Measurements from ENCODE around the gene KCNK5. TPM values are rescaled to one million over a fixed set of nuclear protein-coding genes. Genes with fewer than 3 reads are reported as not detected.

Gene KCNK5
- total RNA-seq, 2 donors from 2014 or later = 26.9 to 39.6 TPM

DNA sequence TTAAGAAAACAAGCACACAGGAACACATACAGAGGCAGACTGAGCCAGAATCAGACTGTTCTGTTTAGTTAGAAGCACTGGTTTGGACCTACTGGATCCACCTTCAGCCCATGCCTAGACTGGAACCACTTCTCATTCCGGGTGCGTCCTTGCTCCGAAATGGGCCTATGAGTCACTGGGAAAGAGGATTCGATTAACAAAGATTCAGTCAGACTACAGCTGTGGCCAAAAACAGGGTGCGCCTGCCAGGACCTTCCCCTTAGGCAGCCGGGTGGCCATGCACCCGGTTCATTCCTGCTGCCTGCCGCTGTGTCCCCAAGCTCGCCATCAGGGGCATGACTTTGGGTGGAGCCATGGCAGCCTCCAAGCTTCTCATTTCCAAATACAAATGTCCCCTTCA, 14.5 kb upstream of the KCNK5 start:
- no peaks in the 10 kb centered on the region for H3K9me3 ChIP-seq
- H3K9ac ChIP-seq (ENCODE audit: low read depth in 2 of 2, low read length in 2 of 2) = no peak overlapping the region
- TF ChIP-seq, protein P1, sequence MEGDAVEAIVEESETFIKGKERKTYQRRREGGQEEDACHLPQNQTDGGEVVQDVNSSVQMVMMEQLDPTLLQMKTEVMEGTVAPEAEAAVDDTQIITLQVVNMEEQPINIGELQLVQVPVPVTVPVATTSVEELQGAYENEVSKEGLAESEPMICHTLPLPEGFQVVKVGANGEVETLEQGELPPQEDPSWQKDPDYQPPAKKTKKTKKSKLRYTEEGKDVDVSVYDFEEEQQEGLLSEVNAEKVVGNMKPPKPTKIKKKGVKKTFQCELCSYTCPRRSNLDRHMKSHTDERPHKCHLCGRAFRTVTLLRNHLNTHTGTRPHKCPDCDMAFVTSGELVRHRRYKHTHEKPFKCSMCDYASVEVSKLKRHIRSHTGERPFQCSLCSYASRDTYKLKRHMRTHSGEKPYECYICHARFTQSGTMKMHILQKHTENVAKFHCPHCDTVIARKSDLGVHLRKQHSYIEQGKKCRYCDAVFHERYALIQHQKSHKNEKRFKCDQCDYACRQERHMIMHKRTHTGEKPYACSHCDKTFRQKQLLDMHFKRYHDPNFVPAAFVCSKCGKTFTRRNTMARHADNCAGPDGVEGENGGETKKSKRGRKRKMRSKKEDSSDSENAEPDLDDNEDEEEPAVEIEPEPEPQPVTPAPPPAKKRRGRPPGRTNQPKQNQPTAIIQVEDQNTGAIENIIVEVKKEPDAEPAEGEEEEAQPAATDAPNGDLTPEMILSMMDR (IDR thresholded peaks at IDR 0.05) = no peak
- no peak overlapping the region for H3K27ac ChIP-seq
- intact Hi-C loops (cut with DNase I) = no loop called here
- no peaks in the 10 kb centered on the region for H3K27me3 ChIP-seq
- H3K4me1 ChIP-seq = no peaks in the 10 kb centered on the region
- DNase-seq = no peak
- H3K36me3 ChIP-seq = no peaks in the 10 kb centered on the region
- no peak overlapping the region for H3K4me3 ChIP-seq

DNA sequence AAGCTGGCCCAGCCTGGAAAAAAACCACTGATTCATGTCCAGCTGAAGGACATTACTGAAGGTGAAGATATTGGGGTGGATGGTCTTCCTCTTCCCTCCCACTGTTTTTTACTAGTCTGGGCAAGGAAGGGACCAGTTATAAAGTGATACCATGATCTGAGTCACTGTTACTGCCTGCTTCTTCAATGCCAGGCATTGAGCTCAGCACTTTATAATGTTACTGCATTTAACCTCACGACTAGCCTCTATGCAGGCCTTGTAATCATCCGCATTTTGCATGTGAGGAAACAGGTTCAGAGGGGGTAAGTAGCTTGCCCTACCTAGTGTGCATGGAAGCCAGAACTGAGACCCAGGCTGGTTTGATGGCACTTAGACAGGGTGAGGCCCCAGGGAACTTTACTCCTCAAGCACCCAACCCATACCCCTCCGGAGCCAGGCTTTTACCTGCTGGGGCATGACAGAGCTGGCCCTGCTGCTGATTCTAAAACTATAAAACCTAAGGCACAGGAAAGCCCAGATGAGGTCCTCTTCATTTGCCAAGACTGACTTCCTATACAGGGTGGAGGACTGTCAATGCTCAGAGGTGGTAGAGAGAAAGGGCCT, 11.0 kb upstream of the KCNK5 start:
- no peak overlapping the region for H3K4me3 ChIP-seq
- TF ChIP-seq, protein P1 (IDR thresholded peaks at IDR 0.05) = no peak
- no peak for DNase-seq
- intact Hi-C loops (cut with DNase I) = no loop called here
- no peaks in the 10 kb centered on the region for H3K36me3 ChIP-seq
- H3K27me3 ChIP-seq = no peaks in the 10 kb centered on the region
- no peaks in the 10 kb centered on the region for H3K4me1 ChIP-seq
- no peak overlapping the region for H3K9ac ChIP-seq (ENCODE audit: low read depth in 2 of 2, low read length in 2 of 2)
- H3K27ac ChIP-seq = no peak overlapping the region
- no peaks in the 10 kb centered on the region for H3K9me3 ChIP-seq

DNA sequence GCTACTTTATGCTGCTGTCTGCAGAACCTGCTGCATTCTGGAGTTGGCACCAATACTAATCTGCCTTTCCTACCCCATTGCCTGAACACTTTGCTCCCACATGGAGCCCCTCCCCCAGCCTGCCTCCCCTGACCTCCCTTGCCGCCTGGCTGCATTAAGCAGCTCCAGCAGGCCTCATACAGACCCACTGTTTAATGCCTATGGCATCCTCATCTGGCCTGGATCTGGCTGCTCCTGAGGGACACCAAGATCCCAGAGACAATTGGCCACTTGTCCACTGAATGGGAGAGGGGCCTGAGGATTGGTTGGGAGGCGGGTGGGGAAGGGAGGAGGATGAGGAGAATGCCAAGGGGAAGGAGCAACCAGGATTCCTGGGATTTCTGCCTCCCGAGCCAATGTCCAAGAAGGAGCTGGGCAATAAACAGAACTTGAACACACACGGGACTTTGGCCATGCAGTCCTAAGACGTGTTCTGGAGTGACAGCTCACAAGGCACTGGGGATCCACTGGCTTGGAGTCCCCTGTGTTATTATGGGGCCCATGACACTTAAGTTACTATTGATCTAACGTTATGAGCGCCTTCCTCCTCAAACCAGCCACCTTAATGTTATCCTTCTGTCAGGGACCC, 10.4 kb upstream of the KCNK5 start:
- H3K4me1 ChIP-seq = no peaks in the 10 kb centered on the region
- H3K36me3 ChIP-seq = no peaks in the 10 kb centered on the region
- no peak overlapping the region for H3K4me3 ChIP-seq
- TF ChIP-seq, protein P1 (IDR thresholded peaks at IDR 0.05) = no peak
- no peak overlapping the region for H3K27ac ChIP-seq
- no peak for DNase-seq
- intact Hi-C loops (cut with DNase I) = no loop called here
- H3K9ac ChIP-seq (ENCODE audit: low read depth in 2 of 2, low read length in 2 of 2) = no peak overlapping the region
- H3K27me3 ChIP-seq = no peaks in the 10 kb centered on the region
- H3K9me3 ChIP-seq = no peaks in the 10 kb centered on the region

DNA sequence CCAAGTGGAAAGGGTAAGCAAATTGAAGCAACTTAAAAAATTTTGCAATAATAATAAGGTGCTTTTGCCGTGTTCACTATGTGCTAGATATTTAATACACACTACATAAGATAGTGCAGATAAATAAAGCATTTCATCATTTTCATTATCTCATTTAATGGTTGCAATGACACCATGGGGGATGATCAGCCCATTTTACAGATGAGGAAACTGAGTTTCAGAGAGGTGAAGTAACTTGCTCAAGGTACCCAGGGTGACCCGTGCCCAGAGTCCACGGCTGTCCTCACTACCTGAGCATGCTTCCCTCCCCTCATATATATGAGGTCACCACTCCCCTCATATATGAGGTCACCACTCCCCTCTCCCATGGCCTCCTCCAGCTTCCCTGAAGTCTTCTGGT, 7.5 kb upstream of the KCNK5 start:
- Histone ChIP-seq H3K4me1 (no peaks in the 10 kb centered on the region), H3K4me3 (no peak overlapping the region), H3K9me3 (no peaks in the 10 kb centered on the region), H3K36me3 (no peaks in the 10 kb centered on the region), H3K27me3 (no peaks in the 10 kb centered on the region), H3K27ac (no peak overlapping the region), H3K9ac (ENCODE audit: low read depth in 2 of 2, low read length in 2 of 2) (no peak overlapping the region)
- TF ChIP-seq, protein P1 (IDR thresholded peaks at IDR 0.05) = no peak
- intact Hi-C loops (cut with DNase I) = no loop called here
- DNase-seq = no peak

DNA sequence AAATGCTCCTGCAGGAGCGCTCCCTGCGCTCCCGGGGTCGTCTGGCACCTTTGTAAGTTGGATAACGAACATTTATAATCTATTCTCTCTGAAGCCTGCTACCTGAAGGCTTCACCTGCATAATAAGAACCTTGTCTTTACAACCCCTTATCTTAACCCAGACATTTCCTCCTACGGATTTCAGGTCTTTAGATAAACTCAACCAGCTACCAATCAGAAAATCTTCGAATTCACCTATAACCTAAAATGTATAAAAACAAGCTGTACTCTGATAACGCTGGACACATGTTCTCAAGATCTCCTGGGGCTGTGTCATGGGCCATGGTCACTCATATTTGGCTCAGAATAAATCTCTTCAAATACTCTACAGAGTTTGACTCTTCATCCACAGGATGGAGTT, 4.1 kb upstream of the KCNK5 start:
- TF ChIP-seq, protein P1 (IDR thresholded peaks at IDR 0.05) = no peak
- DNase-seq = no peak
- Histone ChIP-seq H3K4me3 (no peak overlapping the region), H3K9ac (ENCODE audit: low read depth in 2 of 2, low read length in 2 of 2) (no peak overlapping the region), H3K27me3 (no peaks in the 10 kb centered on the region), H3K27ac (no peak overlapping the region), H3K4me1 (no peaks in the 10 kb centered on the region), H3K36me3 (no peaks in the 10 kb centered on the region), H3K9me3 (no peaks in the 10 kb centered on the region)
- intact Hi-C loops (cut with DNase I) = no loop called here
